Stimulated activated CD8-positive, alpha-beta memory T cell treated with anti-CD3 and anti-CD28 coated beads, Interleukin-7, amount 100 ng/mL, for 1 hour (primary cell): ENCODE measurements around the gene SENP1.

Source experiments
- DNase-seq, 2 donors: peaks; one replicate each; pipeline ENCODE4 v3.0.0-alpha.2; 2020; ENCODE audit warnings: low read depth in 2 of 2

Gene SENP1

DNA sequence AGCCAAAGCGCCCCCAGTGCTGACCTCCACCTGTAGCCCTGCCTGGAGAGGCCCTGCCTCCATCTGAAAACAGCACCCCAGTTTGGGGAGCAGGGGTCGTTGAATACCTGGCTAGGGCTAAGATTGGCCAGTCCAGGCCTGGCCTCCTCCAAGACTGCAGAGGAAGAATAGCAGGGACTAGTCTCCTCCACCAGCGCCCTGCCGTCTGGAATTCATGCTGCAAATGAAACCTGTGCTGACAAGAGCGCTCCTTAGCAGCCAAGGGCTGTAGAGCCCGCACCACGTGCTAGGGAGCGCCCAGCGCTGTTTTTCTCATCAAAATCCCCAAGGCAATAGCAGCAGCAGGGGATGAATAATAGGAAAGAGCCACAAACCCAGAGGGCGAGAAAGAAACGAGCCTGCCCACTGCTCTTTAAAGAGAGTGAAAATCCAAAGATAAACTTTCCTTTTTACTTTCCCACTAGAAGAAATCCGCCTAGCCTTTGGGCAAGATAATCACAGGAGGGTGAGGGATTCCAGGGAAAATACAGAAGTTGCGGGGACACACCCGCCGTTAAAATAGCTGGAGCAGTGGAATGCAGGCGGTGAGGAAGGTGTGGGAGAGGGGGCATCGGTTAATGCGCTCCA, 104.9 kb downstream of the SENP1 start:
- no peak for DNase-seq

- no peak for DNase-seq
Observed at GRCh38 chr12:47999816-48000215, 106.1 kb downstream of the SENP1 start.

DNA sequence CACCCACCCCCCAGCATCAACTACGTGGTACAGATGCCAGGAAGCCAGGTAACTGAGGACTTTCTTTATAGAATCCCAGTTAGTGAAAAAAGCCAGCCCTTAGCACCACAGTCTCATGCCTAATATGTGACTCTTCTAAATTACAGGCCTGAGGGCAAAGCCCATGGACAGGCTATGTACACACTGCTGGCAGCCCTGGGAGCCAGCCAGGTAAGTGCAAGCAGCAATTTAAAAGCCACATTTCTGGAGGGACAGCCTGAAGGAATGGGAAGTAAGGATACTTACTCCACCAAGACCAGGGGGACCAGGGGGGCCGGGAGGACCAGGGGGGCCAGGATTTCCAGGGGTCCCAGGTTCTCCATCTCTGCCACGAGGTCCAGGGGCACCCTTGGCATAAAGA, 108.6 kb downstream of the SENP1 start:
- no peak for DNase-seq

DNA sequence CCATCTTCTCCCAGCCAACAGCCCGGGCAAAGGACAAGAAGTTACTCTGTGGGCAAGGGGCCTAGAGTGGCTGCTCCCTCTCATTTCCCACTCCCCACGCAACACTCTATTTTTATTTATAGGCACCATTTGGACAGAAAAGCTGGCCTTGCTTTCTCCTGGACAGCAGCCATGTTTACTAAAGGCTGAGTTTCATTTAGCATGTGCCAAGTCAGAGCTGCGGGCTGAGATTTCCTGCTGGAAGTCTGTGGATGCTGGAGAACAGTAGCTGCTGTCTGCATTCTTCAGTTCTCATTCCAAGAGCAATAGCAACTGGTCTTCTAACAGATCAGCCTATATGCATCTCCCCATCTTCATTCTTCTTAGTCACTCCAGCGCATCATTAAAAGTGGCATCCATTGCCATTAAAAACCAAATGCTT, 109.9 kb downstream of the SENP1 start:
- no peak for DNase-seq

DNA sequence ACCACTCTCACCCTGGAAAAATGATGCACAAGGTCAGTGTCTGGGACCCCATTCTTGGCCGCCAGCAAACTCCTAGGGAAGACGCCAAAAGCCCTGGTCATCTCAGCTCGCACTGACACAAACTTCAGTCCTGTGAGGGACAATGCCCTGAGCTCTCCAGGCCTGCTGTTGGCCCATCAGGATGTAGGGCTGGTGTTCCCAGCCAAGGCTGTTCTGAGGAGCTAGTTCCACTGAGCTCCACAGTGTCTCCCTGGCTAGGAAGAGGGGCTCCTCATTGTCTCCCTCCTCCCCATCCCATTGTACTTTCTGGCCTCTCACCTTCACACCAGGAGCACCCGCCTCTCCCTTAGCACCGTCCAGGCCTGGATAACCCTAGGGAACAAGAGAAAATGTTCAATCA, 112.4 kb downstream of the SENP1 start:
- DNase-seq = no peak
